ENCODE data around the gene GSE1. TPM values are rescaled to one million over a fixed set of nuclear protein-coding genes. Genes with fewer than 3 reads are reported as not detected.

The GSE1 gene
- total RNA-seq, 1 experiment from 2014 or later, result 38.4 TPM

DNA sequence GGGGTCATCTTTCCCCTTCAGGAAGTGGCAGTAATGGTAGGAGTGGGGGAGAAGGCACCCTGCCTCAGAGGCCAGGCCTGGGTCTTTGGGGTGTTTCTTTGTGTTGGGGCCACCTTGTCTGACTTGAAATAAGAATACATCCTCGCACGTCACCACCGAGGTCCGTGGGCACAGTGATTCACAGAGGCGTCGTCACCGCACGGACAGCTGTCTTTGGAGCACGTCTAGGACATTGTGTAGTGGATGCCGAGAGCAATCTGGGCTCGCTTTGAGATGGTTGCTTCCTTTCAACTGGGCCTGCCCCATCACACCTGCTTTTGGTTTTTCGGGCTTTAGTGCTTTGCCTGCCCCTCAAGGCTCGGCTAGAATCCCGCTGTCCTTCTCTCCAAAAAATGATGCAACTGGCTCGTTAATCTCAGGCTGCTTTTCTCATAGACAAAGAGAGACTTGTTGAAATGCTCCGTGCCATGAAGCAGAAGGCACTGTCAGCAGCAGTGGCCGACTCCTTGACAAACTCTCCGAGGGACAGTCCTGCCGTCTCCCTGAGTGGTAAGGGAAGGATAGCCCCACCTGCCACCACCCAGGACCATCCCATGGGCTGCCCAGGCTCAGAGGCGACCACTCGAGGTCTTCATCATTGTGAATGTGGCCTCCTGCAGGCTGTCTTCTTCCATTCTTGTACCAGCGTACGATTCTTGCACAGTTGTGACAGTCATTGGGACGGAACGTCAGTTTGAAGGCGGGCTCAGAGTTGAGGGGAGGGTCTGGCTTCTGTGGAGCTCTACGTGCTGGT is 51.7 kb downstream of the GSE1 start:
- Histone ChIP-seq H3K27me3 (ENCODE audit: low read length) (no peaks in the 10 kb centered on the region), H3K9me2 (replicated peaks; ENCODE audit: low read length) (no peaks in the 10 kb centered on the region), H3K4me3 (ENCODE audit: low read length) (no peak overlapping the region), H3K9me3 (ENCODE audit: low read length) (no peaks in the 10 kb centered on the region), H3K79me2 (ENCODE audit: low read length) (no peaks in the 10 kb centered on the region), H3K27ac (ENCODE audit: low read length) (no peak overlapping the region), H3K9ac (ENCODE audit: low read length) (no peak overlapping the region), H4K20me1 (ENCODE audit: low read length) (no peaks in the 10 kb centered on the region), H3K4me2 (ENCODE audit: low read length) (no peak overlapping the region), H3K36me3 (ENCODE audit: low read depth, low read length) (peaks cover 15% of the 10 kb centered on the region), H2AFZ (ENCODE audit: low read length) (no peak overlapping the region), H3F3A (ENCODE audit: low read length, unreplicated experiment) (no peaks in the 10 kb centered on the region), H3K4me1 (ENCODE audit: insufficient read depth, low read length) (no peaks in the 10 kb centered on the region)
- no TSS peak for BruUV-seq (replicated peaks)
- ATAC-seq, result no peak
- TF ChIP-seq EZH2phosphoT487 (IDR thresholded peaks at IDR 0.05; ENCODE audit: borderline replicate concordance, low read length) (no peak), EZH2 (IDR thresholded peaks at IDR 0.05; ENCODE audit: low read length, unreplicated experiment) (no peak)
- TF ChIP-seq, protein P1, sequence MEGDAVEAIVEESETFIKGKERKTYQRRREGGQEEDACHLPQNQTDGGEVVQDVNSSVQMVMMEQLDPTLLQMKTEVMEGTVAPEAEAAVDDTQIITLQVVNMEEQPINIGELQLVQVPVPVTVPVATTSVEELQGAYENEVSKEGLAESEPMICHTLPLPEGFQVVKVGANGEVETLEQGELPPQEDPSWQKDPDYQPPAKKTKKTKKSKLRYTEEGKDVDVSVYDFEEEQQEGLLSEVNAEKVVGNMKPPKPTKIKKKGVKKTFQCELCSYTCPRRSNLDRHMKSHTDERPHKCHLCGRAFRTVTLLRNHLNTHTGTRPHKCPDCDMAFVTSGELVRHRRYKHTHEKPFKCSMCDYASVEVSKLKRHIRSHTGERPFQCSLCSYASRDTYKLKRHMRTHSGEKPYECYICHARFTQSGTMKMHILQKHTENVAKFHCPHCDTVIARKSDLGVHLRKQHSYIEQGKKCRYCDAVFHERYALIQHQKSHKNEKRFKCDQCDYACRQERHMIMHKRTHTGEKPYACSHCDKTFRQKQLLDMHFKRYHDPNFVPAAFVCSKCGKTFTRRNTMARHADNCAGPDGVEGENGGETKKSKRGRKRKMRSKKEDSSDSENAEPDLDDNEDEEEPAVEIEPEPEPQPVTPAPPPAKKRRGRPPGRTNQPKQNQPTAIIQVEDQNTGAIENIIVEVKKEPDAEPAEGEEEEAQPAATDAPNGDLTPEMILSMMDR (conservative IDR thresholded peaks at IDR 0.05; ENCODE audit: low read depth, low read length), result no peak
- intact Hi-C loops (cut with micrococcal nuclease), result no loop called here
- ChIA-PET CTCF (no interaction called here), POLR2A (ENCODE audit: unreplicated experiment) (no interaction called here)
- DNase-seq, result no peak

GRCh38 chr16:85665373-85665740 is 52.2 kb downstream of the GSE1 start:
- H3K9ac ChIP-seq (ENCODE audit: low read length), result no peak overlapping the region
- TF ChIP-seq EZH2 (IDR thresholded peaks at IDR 0.05; ENCODE audit: low read length, unreplicated experiment) (no peak), EZH2phosphoT487 (IDR thresholded peaks at IDR 0.05; ENCODE audit: borderline replicate concordance, low read length) (no peak)
- TF ChIP-seq, protein P1 (conservative IDR thresholded peaks at IDR 0.05; ENCODE audit: low read depth, low read length), result no peak
- H3K27ac ChIP-seq (ENCODE audit: low read length), result no peak overlapping the region
- ChIA-PET POLR2A (ENCODE audit: unreplicated experiment) (no interaction called here), CTCF (no interaction called here)
- H4K20me1 ChIP-seq (ENCODE audit: low read length), result no peaks in the 10 kb centered on the region
- no peaks in the 10 kb centered on the region for H3K9me2 ChIP-seq (replicated peaks; ENCODE audit: low read length)
- no peak overlapping the region for H3K4me3 ChIP-seq (ENCODE audit: low read length)
- DNase-seq (no peak), ATAC-seq (no peak)
- no peaks in the 10 kb centered on the region for H3K79me2 ChIP-seq (ENCODE audit: low read length)
- BruUV-seq (replicated peaks), result no TSS peak
- intact Hi-C loops (cut with micrococcal nuclease), result no loop called here
- no peak overlapping the region for H2AFZ ChIP-seq (ENCODE audit: low read length)
- no peaks in the 10 kb centered on the region for H3K27me3 ChIP-seq (ENCODE audit: low read length)
- H3K4me2 ChIP-seq (ENCODE audit: low read length), result no peak overlapping the region
- no peaks in the 10 kb centered on the region for H3K9me3 ChIP-seq (ENCODE audit: low read length)
- no peaks in the 10 kb centered on the region for H3F3A ChIP-seq (ENCODE audit: low read length, unreplicated experiment)
- peaks cover 20% of the 10 kb centered on the region for H3K36me3 ChIP-seq (ENCODE audit: low read depth, low read length)
- H3K4me1 ChIP-seq (ENCODE audit: insufficient read depth, low read length), result no peaks in the 10 kb centered on the region

- no TSS peak for BruUV-seq (replicated peaks)
- TF ChIP-seq EZH2phosphoT487 (IDR thresholded peaks at IDR 0.05; ENCODE audit: borderline replicate concordance, low read length) (no peak), EZH2 (IDR thresholded peaks at IDR 0.05; ENCODE audit: low read length, unreplicated experiment) (no peak)
- TF ChIP-seq, protein P1 (conservative IDR thresholded peaks at IDR 0.05; ENCODE audit: low read depth, low read length), result no peak
- Histone ChIP-seq H3K27ac (ENCODE audit: low read length) (no peak overlapping the region), H3K4me1 (ENCODE audit: insufficient read depth, low read length) (no peaks in the 10 kb centered on the region), H3F3A (ENCODE audit: low read length, unreplicated experiment) (no peaks in the 10 kb centered on the region), H2AFZ (ENCODE audit: low read length) (no peak overlapping the region), H3K36me3 (ENCODE audit: low read depth, low read length) (peaks cover 23% of the 10 kb centered on the region), H4K20me1 (ENCODE audit: low read length) (no peaks in the 10 kb centered on the region), H3K79me2 (ENCODE audit: low read length) (no peaks in the 10 kb centered on the region), H3K9me2 (replicated peaks; ENCODE audit: low read length) (no peaks in the 10 kb centered on the region), H3K27me3 (ENCODE audit: low read length) (no peaks in the 10 kb centered on the region), H3K9me3 (ENCODE audit: low read length) (no peaks in the 10 kb centered on the region), H3K4me3 (ENCODE audit: low read length) (no peak overlapping the region), H3K9ac (ENCODE audit: low read length) (no peak overlapping the region), H3K4me2 (ENCODE audit: low read length) (no peak overlapping the region)
- DNase-seq (no peak), ATAC-seq (no peak)
- intact Hi-C loops (cut with micrococcal nuclease), result no loop called here
- ChIA-PET CTCF (no interaction called here), POLR2A (ENCODE audit: unreplicated experiment) (no interaction called here)
Observed at GRCh38 chr16:85665929-85666328, 52.8 kb downstream of the GSE1 start.

Data from PC-3 (cell line).